Small intestine (tissue), 7 donors: ENCODE measurements around the gene GLRX. TPM values are rescaled to one million over a fixed set of nuclear protein-coding genes. Genes with fewer than 3 reads are reported as not detected.
"Not testable (repeated sequence)": the region's sequence is repeated elsewhere in the genome, so short reads cannot be mapped to it uniquely, and the experiment has no call there.

ENCODE experiments used
- DNase-seq, 2 donors: peaks; one replicate each; pipeline versions ENCODE4 v3.0.0 to v3.0.0-alpha.2; 2013
- FAIRE-seq: peaks from 2 replicates; lab custom pipeline; 2012; peaks lifted over from hg19 to GRCh38; lab: Jason Lieb, UNC
- H3K27ac ChIP-seq, 3 donors: one replicate each; pipeline ENCODE4 v1.5.1; 2013; ENCODE audit warnings: low read length in 2 of 3, mild to moderate bottlenecking in 2 of 3, control low read depth in 1 of 3, inconsistent platforms in 1 of 3, low read depth in 1 of 3, moderate library complexity in 1 of 3
- H3K27me3 ChIP-seq, 3 donors: one replicate each; pipeline ENCODE4 v1.6.1; 2013; ENCODE audit warnings: low read length in 3 of 3, inconsistent platforms in 1 of 3; ENCODE audit not compliant: control insufficient read depth in 3 of 3, insufficient read depth in 3 of 3
- H3K36me3 ChIP-seq, 3 donors: one replicate each; pipeline ENCODE4 v1.6.1; 2013; ENCODE audit warnings: low read length in 3 of 3, inconsistent platforms in 1 of 3, low read depth in 1 of 3, mild to moderate bottlenecking in 1 of 3, moderate library complexity in 1 of 3; ENCODE audit not compliant: control insufficient read depth in 3 of 3, insufficient read depth in 2 of 3
- H3K4me1 ChIP-seq, 3 donors: one replicate each; pipeline ENCODE4 v1.6.1; 2013; ENCODE audit warnings: low read length in 2 of 3, inconsistent platforms in 1 of 3, low read depth in 1 of 3, mild to moderate bottlenecking in 1 of 3, moderate library complexity in 1 of 3; ENCODE audit not compliant: control insufficient read depth in 3 of 3, insufficient read depth in 2 of 3
- H3K4me3 ChIP-seq, 3 donors: one replicate each; pipeline ENCODE4 v1.5.1; 2013; ENCODE audit warnings: low read length in 3 of 3, control low read depth in 1 of 3, inconsistent platforms in 1 of 3, low read depth in 1 of 3, mild to moderate bottlenecking in 1 of 3, moderate library complexity in 1 of 3
- H3K9me3 ChIP-seq, 2 donors: one replicate each; pipeline ENCODE4 v1.6.1; 2013; ENCODE audit warnings: low read depth in 1 of 2, low read length in 1 of 2; ENCODE audit not compliant: control insufficient read depth in 2 of 2, insufficient read depth in 1 of 2
- WGBS, 3 donors: extraction: QIAGEN DNeasy Blood & Tissue Kit; methylation state at CpG; one replicate each; pipeline ENCODE4 v1.1.7; 2013; 5-methylcytosine and 5-hydroxymethylcytosine counted together
- polyA plus RNA-seq, 4 donors: library from polyadenylated mRNA; stranded (reverse) in 3 of 4; unstranded in 1 of 4; fragments of 200-250 nt in 3 of 4; fragments of 120-200 nt in 1 of 4; gene quantifications; one replicate each; pipeline versions ENCODE4 v1.2.1 to v1.2.3, GENCODE V29; 2013
- donor health status: healthy with polysubstance abuse.
- donor health status: control.
- donor health status: control.
- donor health status: Bipolar disorder and iron deficiency.
- donor health status: healthy.

GLRX gene
- polyA plus RNA-seq, 4 donors: 105 to 968 (median 443) TPM

GRCh38 chr5:95840956-95841705 lies 18.6 kb upstream of the GLRX start:
- Histone ChIP-seq H3K4me1 (peaks cover 0 to 15% (median 7%) of the 10 kb centered on the region in 3 donors), H3K9me3 (no peaks in the 10 kb centered on the region), H3K4me3 (no peak overlapping the region), H3K27ac (no peak overlapping the region), H3K36me3 (no peaks in the 10 kb centered on the region), H3K27me3 (no peaks in the 10 kb centered on the region)
- DNase-seq (no peak), FAIRE-seq (no peak)
- 74 to 86% (median 76%) methylated on average over 1 of the region's 1 CpG for WGBS, 3 donors

- no peaks in the 10 kb centered on the region for H3K27me3 ChIP-seq
- H3K4me3 ChIP-seq: no peak overlapping the region
- peaks cover 0 to 24% (median 13%) of the 10 kb centered on the region in 3 donors for H3K4me1 ChIP-seq
- H3K36me3 ChIP-seq: no peaks in the 10 kb centered on the region
- WGBS, 3 donors: 49 to 63% (median 59%) methylated on average over 2 of the region's 2 CpGs
- FAIRE-seq: no peak
- DNase-seq: no peak
- H3K27ac ChIP-seq: no peak overlapping the region
- no peaks in the 10 kb centered on the region for H3K9me3 ChIP-seq
These were observed 17.1 kb upstream of the GLRX start for GRCh38 chr5:95839658-95840057.

DNA sequence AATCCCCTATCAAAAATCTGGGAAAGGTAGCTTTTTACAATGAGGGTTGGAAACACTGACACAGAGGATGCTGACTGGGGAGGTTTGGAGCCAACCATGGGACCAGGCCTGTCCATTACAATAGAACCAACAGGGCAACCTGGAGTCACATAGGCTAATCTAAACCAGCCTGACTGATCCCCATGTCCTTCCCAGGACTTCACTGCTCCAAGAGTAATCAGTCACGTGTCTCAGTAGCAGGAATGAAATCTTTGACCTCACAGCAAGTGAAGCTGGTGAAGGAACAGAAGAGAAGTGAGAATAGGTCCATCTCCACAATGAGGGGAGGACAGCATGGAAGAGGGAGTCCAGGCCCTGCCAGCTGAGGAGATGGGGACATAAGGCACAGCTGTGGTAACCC lies 16.0 kb upstream of the GLRX start:
- Histone ChIP-seq H3K9me3 (no peaks in the 10 kb centered on the region), H3K4me1 (peaks cover 0 to 29% (median 13%) of the 10 kb centered on the region in 3 donors), H3K27ac (peak overlapping the region in 1 of 3 donors; percentile 24), H3K27me3 (no peaks in the 10 kb centered on the region), H3K36me3 (no peaks in the 10 kb centered on the region), H3K4me3 (no peak overlapping the region)
- WGBS, 3 donors: 36 to 75% (median 67%) methylated on average over 1 of the region's 1 CpG
- peak; percentile 54 to 64 for DNase-seq
- FAIRE-seq: no peak

GRCh38 chr5:95838001-95838520 lies 15.5 kb upstream of the GLRX start:
- peak overlapping the region in 1 of 3 donors; percentile 24 for H3K27ac ChIP-seq
- WGBS, 3 donors: 88 to 97% (median 91%) methylated on average over 8 of the region's 8 CpGs

GRCh38 chr5:95837492-95837891 lies 15.0 kb upstream of the GLRX start:
- FAIRE-seq (no peak), DNase-seq (no peak)
- H3K36me3 ChIP-seq: no peaks in the 10 kb centered on the region
- no peak overlapping the region for H3K4me3 ChIP-seq
- WGBS, 3 donors: 91 to 98% (median 97%) methylated on average over 5 of the region's 5 CpGs
- no peaks in the 10 kb centered on the region for H3K27me3 ChIP-seq
- H3K9me3 ChIP-seq: no peaks in the 10 kb centered on the region
- H3K27ac ChIP-seq: no peak overlapping the region
- H3K4me1 ChIP-seq: peaks cover 0 to 29% (median 13%) of the 10 kb centered on the region in 3 donors

More at GRCh38 chr5:95838001-95838520, 15.5 kb upstream of the GLRX start:
- Histone ChIP-seq H3K27me3 (no peaks in the 10 kb centered on the region), H3K4me3 (no peak overlapping the region), H3K4me1 (peaks cover 0 to 29% (median 13%) of the 10 kb centered on the region in 3 donors), H3K36me3 (no peaks in the 10 kb centered on the region), H3K9me3 (no peaks in the 10 kb centered on the region)
- FAIRE-seq: no peak
- DNase-seq: no peak

- not testable (repeated sequence) for H3K9me3 ChIP-seq, H3K27me3 ChIP-seq, H3K36me3 ChIP-seq, FAIRE-seq, H3K4me3 ChIP-seq, H3K27ac ChIP-seq, DNase-seq
- H3K4me1 ChIP-seq: peaks cover 0 to 29% (median 13%) of the 10 kb centered on the region in 3 donors
- 90 to 99% (median 95%) methylated on average over 4 of the region's 4 CpGs for WGBS, 3 donors
These were observed 14.4 kb upstream of the GLRX start for GRCh38 chr5:95836971-95837370.

GRCh38 chr5:95836544-95836943 lies 14.0 kb upstream of the GLRX start:
- H3K4me1 ChIP-seq: peaks cover 0 to 27% (median 13%) of the 10 kb centered on the region in 3 donors
- 60 to 89% (median 85%) methylated on average over 1 of the region's 1 CpG for whole genome bisulfite sequencing, 3 donors
- peak overlapping the region in 1 of 3 donors; percentile 40 for H3K27ac ChIP-seq
- DNase-seq (no peak), FAIRE-seq (no peak)
- H3K27me3 ChIP-seq: no peaks in the 10 kb centered on the region
- H3K36me3 ChIP-seq: no peaks in the 10 kb centered on the region
- H3K9me3 ChIP-seq: no peaks in the 10 kb centered on the region
- H3K4me3 ChIP-seq: no peak overlapping the region

GRCh38 chr5:95835682-95836385 lies 13.3 kb upstream of the GLRX start:
- no peaks in the 10 kb centered on the region for H3K27me3 ChIP-seq
- peak overlapping the region in 2 of 3 donors; percentile 21 to 70 for H3K4me3 ChIP-seq
- FAIRE-seq (no peak), DNase-seq (no peak)
- H3K9me3 ChIP-seq: no peaks in the 10 kb centered on the region
- H3K36me3 ChIP-seq: no peaks in the 10 kb centered on the region
- peak overlapping the region; percentile 61 to 93 (median 80) for H3K27ac ChIP-seq
- H3K4me1 ChIP-seq: peaks cover 0 to 27% (median 13%) of the 10 kb centered on the region in 3 donors
- 36 to 43% (median 37%) methylated on average over 10 of the region's 10 CpGs for WGBS, 3 donors
